ENCODE data around the gene ITPA.

ITPA gene

DNA sequence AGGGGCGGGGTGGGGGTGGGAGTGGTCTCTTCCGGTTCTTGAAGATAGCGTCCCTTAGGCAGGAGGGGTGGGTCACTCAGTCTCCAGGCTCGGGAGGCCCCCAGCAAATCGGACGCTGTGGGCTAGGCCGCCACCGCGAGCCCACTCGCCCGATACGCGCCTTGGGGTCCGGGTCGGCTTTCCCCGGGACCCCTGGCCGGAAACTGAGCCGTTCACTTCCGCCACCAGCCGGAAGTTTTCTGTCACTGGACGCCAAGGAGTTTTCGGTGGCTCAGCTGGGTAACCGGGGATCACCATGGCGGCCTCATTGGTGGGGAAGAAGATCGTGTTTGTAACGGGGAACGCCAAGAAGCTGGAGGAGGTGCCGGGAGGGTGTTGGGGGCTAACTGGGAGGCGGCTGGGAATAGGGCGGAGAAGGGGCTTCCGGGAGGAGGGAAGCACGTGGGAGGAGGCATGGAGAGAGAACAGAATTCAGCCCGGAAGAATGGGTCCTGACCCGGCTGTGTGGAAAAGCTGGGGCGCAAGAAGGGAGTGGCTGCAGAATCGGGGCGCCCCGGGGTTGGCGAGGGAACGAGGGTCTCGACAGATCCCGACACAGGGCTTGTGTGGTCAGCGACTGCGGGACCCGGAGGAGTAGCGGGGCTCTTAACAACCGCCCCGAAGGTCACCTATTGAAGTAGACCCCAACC, at the start of gene ITPA:
ITPA (plus strand) TSS at position 242 of the 689 bp plus-strand sequence; CDS start at position 296, 54 bp downstream.
- DNase-seq = peak; percentile 61

DNA sequence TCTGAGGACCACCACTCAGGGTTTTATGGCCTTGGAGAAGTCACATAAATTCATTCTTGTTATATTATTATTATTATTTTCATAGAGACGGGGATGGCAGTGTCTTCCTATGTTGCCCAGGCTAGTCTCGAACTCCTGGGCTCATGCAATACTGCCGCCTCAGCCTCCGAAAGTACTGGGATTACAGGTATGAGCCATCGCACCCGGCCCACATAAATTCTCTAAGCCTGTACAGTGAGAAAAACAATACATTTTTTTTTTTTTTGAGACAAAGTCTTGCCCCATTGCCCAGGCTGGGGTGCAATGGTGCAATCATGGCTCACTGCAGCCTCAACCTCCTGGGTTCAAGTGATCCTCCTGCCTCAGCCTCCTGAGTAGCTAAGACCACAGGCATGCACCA, 48.9 kb upstream of the ITPA start:
- DNase-seq = no peak

DNA sequence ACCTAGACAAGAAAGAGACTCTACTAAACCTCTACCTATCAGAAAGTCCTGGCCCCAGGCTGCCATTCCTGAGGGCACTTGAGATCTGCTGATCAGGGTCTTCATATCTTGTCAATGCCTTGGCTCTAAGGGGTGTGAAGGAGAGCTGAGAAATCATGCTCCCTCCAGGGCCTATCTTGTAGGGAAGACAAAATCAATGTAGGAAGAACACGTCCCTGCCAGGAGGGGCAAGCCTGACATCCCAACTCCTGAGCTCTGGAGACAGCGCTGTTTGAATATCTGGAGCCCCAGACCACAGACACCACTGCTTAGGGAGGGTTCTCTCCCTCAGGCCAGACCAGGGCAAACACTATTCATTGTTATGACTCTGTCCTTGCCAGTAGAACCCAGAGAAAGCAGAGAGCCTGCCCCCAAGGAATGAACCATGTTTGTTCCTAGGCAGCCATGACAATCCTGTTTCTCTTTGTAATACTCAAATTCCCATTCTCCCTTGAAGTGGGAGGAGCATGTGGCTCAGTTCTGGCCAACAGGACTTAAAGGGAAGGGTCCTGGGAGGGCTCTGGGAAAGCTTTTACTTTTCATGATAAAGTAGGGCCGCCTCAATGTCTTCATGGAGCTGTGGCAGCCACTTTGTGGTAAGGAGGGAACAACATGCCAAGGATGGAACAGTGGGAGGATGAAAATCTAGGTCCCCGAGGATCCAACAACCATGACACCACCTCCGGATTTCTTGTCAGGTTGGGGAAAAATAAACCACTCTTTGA, 47.8 kb upstream of the ITPA start:
- no peak for DNase-seq

DNA sequence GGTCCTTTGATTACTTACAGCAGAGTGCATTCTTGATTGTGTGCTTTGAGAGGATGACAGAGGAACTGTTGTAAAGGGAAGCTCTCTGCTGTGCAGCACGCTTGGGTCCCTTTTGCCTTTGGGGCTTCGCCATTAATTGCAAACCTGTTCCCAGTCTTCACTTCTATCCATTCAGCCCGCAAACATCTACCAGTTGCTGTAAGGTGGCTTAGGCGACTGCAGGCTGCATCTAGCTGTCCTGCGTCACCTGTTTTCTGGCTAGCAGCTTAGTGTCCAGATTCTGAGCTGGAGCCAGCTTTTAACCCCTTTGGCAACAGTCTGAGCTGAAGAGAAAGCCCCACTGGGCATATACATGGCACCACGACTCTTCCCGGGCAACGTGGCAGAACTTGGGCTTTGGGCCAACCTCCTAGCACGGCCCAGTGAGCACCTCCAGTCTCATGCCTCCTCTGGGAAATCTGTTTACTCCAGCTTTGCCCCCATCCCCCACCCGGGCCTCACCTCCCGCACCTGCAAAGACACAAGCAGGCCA, 47.2 kb upstream of the ITPA start:
- no peak for DNase-seq

DNA sequence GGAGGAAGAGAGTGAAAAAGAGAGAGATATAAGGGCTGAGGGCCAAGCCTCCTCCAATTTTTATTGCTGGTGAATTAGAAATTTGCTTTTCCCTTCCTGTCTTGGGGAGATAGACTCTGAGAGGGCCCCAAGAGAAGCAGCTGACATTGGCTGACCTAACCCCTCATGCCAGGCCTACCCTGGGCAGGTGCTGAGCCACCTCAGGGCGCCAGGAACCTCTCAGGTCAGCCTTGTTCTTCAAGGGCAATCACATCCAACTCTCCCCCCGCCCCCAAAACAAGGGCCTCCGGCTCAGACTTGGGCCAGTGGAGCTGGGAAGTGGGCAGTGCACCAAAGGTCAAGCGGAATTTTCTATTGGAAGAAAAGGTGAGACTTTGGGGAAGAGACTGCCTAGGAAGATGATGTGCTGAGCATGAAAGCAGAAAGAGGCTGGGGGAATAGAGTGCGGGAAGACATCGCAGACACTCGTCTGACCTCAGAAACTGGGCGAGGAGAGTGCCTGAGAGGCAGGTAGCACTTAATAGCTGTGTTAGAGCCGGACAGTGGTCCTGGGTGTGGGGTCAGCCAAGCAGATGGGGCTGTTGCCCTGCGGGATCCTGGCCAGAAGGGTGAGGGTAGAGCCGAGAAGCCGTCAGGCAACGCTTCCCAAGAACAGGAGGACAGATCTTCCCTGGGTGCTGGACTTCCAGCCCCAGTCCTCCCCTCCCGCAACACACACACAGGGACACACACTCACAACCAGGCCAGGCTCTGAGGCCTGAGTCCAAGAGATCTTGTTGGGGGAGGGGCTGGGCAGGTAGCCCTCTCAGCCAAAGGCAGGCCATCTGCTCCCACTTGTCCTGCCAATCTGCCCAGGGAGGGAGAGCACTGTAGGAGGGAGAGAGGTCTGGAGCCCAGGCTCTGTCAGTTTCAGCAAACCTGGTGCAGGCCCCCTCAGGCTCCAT, 45.9 kb upstream of the ITPA start:
- DNase-seq = no peak

DNA sequence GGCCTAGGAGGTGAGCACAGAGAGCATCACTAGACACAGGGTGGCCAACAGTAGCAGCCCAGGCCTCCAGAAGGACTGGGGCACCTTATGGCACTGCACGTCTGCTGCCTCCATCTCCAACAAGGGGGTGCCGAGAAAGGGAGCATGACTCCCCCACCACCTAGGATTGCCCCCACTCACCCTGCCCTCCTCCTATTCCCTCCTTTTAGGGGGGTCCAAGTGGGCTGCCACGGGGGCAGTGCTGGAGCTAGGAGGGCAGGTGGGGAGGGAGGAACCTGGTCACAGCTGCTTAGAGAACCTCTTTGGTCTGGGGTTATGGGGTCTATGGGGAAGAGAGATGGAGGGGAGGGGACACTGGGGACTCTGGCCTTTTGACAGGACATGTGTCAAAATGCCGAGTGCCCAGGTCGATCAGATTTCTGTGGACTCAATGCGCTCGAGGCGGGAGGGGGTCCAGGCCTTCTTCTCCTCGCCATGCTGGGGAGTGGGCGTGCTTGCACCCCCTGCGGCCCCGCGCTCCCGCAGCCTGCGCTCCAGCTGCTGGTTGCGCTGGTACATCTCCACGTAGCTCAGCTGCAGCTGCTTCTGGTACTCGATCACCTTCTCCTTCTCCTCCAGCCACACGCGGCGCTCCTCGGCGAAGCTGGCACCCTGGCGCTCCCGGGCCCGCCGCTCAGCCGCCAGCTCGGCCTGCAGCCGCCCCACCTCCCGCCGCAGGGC, 45.1 kb upstream of the ITPA start:
- DNase-seq = no peak

DNA sequence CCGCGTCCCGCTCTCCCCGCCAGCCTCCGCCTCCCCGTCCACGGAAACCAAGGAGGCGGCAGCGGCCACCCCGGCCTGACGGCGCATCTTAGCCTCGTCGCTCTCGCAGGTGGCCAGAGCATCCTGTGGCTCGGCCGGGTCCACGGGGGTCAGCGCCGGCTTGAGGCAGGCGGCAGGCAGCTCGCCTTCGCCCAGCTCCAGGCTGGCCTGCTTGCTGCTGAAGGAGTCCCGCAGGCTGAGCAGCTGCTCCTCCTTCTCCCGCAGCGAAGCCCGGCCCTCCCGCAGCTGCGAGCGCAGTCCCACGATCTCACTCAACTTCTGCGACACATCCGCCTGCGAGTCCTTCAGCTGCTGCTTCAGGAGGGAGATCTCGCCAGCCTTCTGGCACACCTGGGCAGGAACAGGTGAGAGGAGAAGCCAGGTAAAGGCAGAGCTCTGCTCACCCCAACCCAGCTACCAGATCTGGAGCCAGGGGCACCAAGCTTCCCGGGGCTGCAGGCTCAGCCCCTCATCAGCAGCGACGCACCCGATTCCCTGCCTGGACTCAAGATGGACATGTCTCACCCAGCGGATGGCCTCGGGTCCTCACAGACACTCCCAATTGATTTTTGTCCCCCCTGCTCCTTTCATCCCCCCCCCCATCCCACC, 44.4 kb upstream of the ITPA start:
- DNase-seq = no peak

DNA sequence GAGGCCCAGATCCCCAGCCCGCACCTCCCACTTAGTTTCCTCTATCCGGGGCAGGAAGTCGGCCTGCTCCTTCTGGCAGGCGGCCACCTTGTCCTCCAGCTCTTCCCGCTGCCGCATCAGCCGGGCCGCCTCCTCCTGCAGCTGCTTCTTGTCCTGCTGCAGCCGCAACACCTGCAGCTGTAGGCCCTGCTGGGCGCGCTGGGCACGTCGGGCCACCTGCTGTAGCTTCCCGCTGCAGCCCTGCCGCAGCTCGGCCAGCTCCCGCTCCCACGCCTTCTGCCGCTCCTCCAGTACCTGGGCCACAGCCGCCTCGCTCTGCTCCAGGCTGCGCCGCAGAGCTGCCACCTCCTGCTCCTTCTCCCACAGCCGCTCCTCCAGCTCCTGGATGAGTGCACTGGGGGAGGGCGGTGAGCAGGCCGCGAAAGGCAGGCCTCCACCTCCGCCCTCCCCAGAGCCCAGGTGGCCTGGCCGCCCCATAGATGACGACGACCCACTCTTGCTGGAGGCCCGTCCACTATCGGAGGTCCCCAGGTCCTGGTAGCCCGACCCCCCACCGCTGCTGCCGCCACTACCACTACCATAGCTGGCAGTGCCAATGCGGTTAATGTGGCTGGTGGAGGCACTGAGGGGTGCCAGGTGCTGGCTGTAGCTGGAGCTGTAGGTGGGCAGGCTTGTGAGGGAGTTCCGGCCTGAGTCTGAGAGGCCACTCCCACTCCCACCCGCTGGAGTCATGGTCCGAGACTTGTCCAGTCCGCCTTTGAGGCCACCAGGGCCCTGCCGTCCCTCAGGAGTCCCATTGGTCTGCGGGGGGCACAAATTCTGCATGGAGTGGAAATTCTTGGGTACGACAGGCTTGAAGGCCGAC, 43.6 kb upstream of the ITPA start:
- no peak for DNase-seq

DNA sequence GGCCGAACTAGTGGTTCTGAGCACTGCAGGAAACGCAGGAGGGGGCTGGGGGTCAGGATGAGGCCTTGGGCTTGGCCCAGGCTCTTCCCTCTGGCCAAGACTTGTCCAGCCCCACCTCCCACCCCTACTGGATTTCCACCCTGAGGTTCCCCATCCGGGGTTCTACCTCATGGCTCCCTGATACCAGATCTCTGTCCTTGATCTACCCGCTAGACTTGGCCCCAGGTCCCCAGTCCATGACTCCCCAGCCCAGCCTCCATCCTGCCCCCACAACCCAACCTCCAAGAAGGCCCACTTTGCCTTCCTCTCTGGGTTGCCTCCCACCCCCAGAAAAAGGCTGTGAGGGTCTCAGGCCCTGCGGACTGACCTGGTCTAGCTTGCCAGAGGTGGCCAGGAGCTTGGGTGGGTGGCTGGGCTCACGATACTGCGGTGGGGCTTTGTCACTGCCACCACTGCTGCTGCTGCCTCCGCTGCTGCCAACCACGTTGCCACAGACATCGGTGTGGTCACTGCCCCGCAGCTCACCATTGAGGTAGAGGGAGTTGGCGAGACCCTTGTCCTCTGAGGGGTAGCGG, 42.9 kb upstream of the ITPA start:
- DNase-seq = no peak

DNA sequence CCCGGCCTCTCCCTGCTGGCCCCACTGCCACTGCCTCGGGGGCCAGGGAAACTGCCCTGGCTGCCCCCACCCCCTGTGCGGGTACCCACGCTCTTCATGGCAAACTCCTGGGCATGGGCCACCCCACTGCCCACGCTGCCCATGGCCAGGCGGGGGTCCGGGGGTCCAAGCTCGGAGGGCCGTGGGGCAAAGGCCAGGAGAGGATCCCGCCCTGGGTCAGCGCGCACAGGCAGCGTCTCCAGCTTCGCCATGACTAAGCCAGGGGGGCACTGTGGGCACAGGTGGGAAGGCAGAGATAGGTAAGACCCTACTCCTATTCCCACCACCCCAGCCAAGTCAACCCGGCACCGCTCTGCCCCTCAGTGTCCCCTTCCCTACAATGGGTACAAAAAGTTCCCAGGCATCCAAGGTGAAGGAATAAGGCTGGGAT, 42.4 kb upstream of the ITPA start:
- DNase-seq = no peak

DNA sequence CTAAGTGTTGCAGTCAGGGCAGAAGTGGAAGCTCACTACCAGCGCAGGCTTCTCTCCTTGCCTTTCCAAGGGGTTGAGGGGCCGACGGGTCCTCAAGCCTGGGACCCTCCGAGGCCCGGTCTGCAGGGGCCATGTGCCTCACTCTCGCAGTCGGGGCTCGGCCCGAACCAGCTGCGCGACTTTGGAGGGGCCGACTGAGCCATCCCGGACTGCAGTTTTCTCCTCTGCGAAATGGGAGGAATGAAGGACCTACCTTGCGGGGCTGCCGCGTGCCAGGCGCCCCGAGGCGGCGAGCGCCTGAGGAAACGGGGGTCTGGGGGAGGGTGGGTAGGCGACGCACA, 41.6 kb upstream of the ITPA start:
- no peak for DNase-seq

DNA sequence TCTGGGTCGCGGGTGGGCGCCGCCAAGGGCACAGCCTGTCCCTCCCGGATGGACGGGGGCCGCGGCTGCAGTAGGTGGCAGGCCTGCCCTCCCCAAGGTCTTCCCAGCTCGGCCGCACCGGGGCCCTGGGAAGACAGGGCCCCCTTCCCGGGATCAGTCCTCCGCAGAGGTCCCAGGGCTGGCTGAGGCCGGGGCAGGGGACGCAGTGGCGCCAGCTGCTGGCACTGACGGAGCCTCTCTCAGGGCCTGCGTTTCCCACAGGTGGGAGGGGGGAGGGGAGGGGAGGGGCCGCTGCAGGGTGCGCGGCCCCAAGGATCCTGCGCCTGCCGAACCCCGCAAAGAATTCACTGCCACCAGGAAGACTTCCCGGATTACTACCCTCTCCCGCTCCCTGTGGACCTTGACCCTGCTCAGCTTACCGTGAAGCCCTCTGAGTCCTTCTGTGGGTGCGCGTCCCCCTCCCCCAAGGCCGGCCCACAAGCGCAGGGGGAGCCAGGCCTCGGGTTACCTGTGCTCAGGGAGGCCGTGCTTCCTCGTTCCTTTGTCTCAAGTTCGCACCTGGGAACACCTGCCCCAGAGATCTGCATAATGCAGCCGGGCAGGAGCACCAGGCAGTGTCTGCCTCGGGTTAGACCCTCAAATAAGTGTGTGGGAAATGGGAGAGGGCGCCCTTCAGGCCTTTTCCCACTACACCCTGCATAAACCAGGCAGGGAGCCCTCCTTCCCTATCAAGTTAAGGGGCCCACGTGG, 41.0 kb upstream of the ITPA start:
- no peak for DNase-seq

DNA sequence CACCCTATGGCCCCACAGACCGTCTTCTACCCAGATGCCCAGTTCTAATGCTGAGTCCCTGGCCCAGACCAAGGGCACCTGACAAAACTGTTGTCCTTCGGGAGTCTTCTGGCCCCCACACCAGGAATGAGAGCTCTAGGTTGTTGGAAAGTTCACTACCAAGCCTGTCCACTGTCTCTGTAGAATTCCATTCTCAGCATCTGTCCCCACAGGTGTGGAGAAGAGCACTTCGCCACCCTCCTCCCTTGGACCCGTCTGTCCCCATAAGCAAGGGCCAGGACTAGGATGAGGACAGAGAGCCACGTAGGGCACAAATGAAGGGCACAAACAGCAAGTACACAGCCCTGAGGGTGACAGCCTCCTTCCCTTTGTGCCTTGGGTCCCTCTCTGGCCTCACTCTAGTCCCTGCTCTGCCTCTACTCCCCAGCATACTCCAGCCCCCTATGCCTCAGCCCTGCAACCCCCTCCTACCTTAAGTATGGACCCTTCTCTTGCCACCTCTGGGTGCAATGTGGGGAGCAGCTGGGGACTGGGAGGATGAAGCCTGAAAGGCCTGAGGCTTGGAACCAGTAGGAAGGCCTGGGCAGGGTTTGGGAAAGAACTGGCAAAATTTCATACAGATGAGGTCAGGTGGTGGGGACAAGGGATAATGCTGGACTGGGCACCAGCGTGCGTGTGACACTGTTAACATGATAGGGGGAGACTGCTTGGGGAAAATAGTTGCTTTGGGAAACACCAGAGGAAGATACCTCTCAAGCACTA, 40.3 kb upstream of the ITPA start:
- no peak for DNase-seq

DNA sequence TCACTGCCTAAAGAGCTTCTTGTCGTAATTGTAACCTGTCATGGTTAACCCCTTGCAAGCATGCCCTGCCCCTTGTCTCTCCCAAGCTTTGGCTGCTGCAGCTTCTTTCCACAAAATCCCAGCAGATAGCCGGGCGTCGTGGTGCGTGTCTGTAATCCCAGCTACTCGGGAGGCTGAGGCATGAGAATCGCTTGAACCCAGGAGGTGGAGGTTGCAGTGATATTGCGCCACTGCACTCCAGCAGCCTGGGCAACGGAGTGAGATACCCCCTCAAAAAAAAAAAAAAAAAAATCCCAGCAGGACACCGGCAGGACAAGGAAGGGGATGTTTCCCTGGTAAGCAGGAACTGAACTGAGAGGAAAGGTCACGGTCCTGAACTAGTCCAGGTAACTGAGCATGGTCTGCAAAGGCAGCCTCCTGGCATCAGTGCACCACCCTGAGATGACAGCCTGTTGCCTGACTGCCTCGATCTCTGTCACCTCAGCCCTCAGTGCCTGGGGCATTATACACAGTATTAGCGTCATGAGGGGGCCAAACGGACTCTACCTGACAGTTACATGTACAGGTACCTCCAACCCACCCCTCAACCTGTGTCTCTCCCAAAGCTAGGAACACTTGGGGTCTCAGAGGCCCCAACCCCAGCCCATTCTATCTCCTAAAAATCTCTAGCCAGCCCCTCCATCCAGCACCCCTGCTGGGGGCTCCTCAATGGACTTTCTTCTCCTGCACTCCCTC, 37.7 kb upstream of the ITPA start:
- DNase-seq = no peak

DNA sequence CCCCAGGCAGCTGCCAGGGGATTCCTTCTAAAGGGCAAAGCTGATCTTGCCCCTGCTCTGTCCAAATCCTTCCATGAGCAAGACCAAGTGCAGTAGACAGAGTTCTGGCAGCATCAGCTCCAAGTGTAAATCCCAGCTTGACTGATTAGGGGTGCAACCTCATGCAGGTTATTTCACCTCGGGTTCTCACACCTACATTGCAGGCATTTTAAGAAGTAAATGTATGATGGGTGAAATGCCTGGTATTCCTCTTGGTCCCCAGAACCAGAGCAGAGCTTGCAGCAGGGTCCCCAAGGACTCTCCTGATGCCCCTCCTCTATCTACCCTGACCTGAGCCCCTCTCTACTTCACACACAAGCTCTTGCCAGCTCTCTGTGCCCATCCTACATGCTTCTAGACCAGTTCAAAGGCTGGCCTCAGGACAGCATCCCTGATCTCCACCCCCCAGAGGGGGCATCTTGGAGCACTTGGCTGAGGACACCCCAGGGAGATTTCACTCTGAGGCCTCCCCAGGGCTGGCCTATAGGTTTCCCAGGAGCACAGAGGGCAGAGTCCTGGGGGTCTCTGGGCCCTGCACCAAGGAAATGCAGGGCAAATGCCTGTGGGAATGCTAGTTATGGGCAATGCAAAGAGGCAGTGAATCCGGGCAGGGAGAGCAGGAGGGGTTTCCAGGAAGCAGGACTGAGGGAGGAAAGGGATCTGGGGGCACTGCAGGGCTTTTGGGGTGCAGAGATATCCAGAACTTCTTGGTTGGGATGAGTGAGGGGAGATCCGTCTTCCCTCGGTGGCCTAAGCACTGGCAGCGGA, 37.0 kb upstream of the ITPA start:
- no peak for DNase-seq

DNA sequence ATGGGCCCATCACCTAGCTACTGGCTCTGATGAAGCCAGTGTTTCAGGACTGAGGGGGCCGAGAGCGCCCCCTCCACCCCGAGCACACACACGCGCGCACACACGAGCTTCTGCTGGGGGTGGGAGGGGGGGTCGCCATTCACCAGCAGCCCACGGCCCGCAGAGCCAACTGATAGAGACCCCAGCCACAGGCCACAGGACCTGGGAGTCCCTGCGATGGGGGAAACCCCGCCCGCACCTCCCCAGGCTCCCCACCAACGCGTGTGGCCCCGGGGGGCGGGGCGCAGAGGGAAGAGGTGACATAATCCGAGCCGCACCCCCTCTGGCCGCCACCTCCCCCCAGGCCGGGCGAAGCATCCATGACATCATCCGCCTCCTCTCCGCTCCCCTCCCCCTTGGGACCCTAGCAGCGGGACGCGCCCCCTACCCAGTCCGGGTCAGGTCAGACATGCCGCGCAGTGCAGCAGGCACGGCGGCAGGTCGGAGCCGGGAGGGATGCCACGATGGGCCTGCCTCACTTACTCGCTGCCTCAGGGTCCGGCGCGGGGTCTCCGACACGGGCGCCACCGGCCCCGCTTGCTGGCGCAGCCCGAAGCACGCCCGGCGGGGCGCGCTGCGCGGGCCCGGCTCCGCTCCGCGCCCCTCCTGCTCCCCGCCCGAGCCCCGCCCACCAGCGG, 36.2 kb upstream of the ITPA start, which contains the start of gene LZTS3:
LZTS3 (minus strand) TSS at position 617 of the 677 bp plus-strand sequence. CDS start 6,386 bp downstream, outside the sequence.
- peak; percentile 70 for DNase-seq
